Measurements from ENCODE around the gene AK1.

Gene AK1, protein sequence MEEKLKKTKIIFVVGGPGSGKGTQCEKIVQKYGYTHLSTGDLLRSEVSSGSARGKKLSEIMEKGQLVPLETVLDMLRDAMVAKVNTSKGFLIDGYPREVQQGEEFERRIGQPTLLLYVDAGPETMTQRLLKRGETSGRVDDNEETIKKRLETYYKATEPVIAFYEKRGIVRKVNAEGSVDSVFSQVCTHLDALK

DNA sequence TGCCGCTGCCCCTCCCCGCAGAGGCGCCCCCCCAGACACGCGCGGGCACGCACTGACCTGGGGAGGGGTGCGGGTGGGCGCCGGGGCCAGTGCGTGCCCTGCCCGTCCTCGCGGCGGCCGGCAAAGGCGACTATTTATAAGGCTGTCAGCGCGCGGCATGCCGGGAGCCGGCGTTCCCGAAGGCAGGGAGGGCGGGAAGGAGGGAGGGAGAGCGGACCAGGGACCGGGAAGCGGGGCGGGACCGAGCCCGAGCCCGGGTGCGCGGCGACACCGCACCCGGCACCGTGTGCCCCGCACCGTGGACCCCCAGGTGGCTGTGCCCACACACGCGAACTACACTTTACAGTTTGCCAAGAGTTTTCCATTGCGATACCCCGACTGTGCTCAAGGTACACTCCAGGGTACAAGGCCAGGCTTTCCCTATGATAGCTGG lies at the start of gene AK1:
TSS of gene AK1 (minus strand) at position 110 of the 433 bp plus-strand sequence. CDS start 3,058 bp downstream, outside the sequence.
- Mint-ChIP-seq H3K27ac (no peak within 1 kb of the TSS), H3K4me1 (ENCODE audit: low read depth) (peaks cover 44% of the 10 kb centered on the region), H3K9me3 (no peaks in the 10 kb centered on the region), H3K4me3 (peak within 1 kb of the TSS; percentile 62), H3K27me3 (peaks cover 29% of the 10 kb centered on the region), H3K36me3 (ENCODE audit: low read depth) (peaks cover under 1% of the 10 kb centered on the region)
- intact Hi-C loops (cut with micrococcal nuclease) = no loop called here

DNA sequence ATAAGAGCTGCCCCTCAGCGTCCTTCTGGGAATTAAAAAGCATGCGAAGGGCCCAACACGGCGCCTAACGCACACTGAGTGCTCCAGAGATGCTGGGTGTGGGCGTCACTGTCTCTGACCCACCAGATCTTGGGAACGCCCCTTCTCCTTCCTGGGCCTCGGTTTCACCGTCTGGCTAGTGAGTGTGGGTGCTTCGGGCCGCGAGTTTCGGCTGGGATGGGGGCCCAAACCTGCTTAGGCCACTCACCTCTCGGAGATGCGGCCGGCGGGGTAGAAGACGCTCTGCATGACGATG lies 49.4 kb upstream of the AK1 start:
- Mint-ChIP-seq H3K27ac (peak overlapping the region; percentile 59), H3K9me3 (no peaks in the 10 kb centered on the region), H3K4me1 (ENCODE audit: low read depth) (peaks cover 53% of the 10 kb centered on the region), H3K4me3 (peak overlapping the region; percentile 35), H3K36me3 (ENCODE audit: low read depth) (no peaks in the 10 kb centered on the region), H3K27me3 (peaks cover 91% of the 10 kb centered on the region)
- intact Hi-C loops (cut with micrococcal nuclease) = no loop called here

DNA sequence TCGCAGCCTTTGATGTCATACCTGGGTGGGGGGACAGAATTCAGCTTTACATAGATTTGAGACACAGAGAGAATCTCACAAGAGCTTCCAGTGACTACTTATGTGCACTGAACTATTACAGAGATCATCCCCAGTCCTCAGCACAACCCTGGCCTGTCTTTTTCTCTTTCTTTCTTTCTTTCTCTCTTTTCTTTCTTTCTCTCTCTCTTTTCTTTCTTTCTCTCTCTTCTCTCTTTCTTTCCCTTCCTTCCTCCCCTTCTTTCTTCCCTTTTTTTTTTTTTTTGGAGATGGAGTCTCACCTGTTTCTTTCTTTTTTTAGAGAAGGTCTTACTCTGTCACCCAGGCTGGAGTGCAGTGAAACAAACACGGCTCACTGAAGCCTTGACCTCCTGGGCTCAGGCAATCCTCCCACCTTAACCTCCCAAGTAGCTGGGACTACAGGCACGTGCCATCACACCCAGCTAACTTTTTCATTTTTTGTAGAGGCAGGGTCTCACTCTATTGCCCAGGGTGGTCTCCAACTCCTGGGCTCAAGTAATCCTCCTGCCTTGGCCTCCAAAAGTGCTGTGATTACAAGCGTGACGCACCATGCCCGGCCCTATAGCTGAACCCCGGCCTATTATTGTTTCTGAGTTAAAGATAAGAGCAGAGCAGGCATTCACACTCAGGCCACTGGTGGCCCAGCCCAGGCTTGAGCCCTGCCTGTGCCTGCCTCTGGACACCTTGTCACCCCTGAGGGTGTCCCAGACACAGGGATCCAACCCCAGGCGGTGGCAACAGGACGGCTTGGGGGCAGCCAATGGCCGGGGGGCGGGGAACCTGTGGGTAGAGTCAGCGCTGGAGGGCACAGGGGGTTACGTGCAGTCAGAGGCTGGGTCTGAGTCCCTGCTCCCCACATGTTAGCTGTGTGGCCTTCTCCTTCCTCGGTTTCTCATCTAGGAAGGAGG lies 48.8 kb upstream of the AK1 start:
- Mint-ChIP-seq H3K9me3 (no peaks in the 10 kb centered on the region), H3K27ac (no peak overlapping the region), H3K4me3 (no peak overlapping the region), H3K36me3 (ENCODE audit: low read depth) (no peaks in the 10 kb centered on the region), H3K4me1 (ENCODE audit: low read depth) (peaks cover 53% of the 10 kb centered on the region), H3K27me3 (peaks cover 90% of the 10 kb centered on the region)
- intact Hi-C loops (cut with micrococcal nuclease) = no loop called here

DNA sequence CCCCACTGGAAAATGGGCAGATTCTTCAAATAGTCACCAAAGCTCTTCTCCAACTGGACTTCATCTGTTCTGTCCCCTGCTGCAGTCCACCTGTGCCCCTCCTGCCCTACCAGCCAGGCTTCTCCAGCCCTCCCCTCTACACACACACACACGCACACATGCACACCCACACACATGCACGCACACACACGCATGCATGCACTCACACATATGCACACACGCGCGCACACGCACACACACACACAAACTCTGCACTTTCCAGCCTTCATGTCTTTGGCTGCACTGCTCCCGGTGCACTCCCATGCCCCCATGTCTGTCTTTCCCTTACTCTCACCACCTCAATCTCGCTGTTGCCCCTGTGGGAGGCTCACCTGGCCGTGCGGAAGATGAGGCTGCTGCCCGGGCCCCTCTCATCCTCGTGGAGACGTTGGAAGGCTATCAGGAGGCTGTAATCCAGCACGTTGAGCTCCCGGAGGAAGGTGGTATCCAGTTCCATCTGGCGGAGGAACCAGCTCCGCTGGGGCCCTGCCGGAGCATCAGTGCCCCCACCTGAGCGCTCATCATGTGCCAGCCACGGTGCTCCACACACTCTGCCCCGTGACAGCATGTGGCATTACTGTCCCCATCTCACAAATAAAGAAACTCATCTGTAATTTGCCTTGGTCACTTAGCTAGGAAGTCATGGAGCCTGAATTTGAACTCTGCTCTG lies 47.4 kb upstream of the AK1 start:
- peaks cover 77% of the 10 kb centered on the region for H3K27me3 Mint-ChIP-seq
- intact Hi-C loops (cut with micrococcal nuclease) = no loop called here
- H3K9me3 Mint-ChIP-seq = no peaks in the 10 kb centered on the region
- H3K27ac Mint-ChIP-seq = no peak overlapping the region
- H3K4me3 Mint-ChIP-seq = no peak overlapping the region
- H3K4me1 Mint-ChIP-seq (ENCODE audit: low read depth) = peaks cover 56% of the 10 kb centered on the region
- H3K36me3 Mint-ChIP-seq (ENCODE audit: low read depth) = no peaks in the 10 kb centered on the region

DNA sequence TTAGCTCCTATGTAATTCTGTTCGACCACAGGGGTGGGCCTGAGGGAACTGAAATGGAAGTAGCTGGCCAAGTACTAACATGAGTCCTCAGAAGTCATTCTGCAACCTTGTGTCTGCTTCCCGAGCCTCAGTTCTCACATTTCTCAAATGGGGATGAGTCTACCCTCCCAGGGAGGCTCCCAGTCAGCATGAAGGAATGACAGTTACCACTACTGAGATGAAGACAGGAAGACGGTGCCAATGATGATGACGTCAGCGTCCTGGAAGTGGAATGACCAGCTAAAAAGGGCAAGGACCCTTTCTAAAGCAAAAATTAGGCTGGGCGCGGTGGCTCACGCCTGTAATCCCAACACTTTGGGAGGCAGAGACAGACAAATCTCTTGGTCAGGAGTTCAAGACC lies 46.3 kb upstream of the AK1 start:
- Mint-ChIP-seq H3K27ac (no peak overlapping the region), H3K9me3 (no peaks in the 10 kb centered on the region), H3K4me3 (no peak overlapping the region), H3K4me1 (ENCODE audit: low read depth) (peaks cover 56% of the 10 kb centered on the region), H3K36me3 (ENCODE audit: low read depth) (no peaks in the 10 kb centered on the region), H3K27me3 (peaks cover 66% of the 10 kb centered on the region)
- intact Hi-C loops (cut with micrococcal nuclease) = no loop called here

DNA sequence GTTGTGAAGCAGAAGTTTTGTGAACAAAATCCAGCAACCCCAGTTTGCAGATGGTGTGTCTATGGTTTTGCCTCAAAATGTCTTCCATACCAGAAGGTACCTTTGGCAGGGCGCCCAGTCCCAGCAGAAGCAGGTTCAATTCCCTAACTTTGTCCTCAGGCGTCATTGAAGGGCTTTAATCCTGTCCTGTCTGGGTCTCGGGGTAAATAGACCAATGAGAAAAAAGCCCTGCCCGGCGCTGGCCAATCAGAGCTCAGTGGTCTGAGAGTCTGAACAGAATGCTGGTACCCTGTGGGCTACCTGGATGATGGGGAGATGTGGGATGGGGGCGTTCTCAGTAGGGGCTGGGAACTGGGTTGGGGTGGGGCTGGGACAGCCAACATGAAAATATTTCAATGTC lies 45.6 kb upstream of the AK1 start:
- Mint-ChIP-seq H3K4me1 (ENCODE audit: low read depth) (peaks cover 56% of the 10 kb centered on the region), H3K27me3 (peaks cover 59% of the 10 kb centered on the region), H3K9me3 (no peaks in the 10 kb centered on the region), H3K4me3 (no peak overlapping the region), H3K36me3 (ENCODE audit: low read depth) (no peaks in the 10 kb centered on the region), H3K27ac (no peak overlapping the region)
- intact Hi-C loops (cut with micrococcal nuclease) = no loop called here

DNA sequence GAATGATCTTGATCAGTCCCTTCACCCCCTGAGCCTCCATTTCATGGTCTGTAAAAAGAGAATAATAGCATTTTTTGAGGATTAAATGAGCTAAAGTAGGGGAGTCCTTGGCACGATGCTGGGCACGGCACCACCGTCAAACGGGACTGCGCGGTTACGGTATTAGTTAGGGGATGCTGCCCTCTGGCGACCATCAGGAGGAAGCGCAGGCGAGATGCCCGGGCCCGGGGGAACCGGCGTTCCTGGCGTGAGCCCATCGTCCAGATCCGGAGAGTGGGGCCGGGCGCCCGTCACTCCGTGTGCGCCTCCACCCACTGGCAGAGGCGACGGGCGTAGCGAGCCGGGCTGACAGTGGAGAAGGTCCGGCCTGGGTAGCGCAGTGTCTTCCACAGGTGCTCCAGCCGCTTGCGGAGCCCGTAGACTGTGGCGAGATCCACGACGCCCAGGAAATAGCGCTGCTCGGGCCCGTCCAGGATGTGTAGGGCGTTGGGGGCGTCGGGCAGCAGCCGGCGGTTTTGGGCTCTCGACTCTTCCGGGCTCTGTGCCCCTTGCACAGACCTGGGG lies 44.2 kb upstream of the AK1 start:
- intact Hi-C loops (cut with micrococcal nuclease) = no loop called here
- peaks cover 48% of the 10 kb centered on the region for H3K27me3 Mint-ChIP-seq
- H3K9me3 Mint-ChIP-seq = no peaks in the 10 kb centered on the region
- H3K4me3 Mint-ChIP-seq = peak overlapping the region; percentile 62
- peaks cover 57% of the 10 kb centered on the region for H3K4me1 Mint-ChIP-seq (ENCODE audit: low read depth)
- peaks cover 2% of the 10 kb centered on the region for H3K36me3 Mint-ChIP-seq (ENCODE audit: low read depth)
- peak overlapping the region; percentile 60 for H3K27ac Mint-ChIP-seq

DNA sequence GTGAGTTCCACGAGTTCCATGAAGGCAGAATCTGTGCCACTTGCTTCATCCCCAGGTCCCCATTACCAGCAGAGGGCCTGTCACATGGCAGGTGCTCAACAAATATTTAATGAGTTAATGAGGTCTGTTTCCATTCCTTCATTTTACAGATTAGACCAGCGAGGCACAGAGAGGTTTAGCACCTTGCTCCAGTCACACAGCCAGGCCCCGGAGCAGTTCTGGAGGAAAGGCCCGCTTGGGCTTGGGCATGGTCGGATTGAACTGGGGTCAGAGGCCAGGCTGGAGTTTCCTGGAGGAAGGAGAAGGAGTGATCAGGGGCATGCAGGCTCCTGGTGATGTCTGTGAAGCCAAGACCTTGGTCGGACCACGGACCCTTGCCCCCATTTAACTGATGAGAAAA lies 43.3 kb upstream of the AK1 start:
- Mint-ChIP-seq H3K27ac (peak overlapping the region; percentile 86), H3K4me1 (ENCODE audit: low read depth) (peaks cover 59% of the 10 kb centered on the region)

DNA sequence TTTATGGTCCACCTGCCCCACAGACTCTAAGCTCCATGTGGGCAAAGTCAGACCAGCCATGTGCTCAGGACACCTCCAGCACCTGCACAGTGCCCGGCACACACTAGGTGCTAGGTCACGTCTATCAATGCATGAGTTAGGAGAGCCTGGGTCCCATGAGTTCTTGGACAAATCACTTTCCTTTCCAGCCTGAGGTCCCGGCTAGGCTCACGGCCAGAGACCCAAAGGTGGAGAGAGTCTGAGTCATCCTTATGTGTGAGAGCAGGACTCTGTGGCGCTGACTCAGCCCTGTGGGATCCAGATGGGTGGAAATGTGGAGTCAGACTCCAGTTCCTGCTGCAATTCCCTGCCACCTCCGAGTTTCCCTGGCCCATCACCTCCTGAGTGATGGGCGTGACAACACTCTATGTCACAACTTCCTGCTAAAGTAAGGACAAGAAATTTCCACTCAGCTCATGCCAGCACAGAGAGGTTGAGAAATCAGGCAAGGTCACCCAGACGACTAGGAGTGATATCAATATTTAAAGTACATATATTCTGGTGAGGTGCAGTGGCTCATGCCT lies 41.9 kb upstream of the AK1 start:
- Mint-ChIP-seq H3K4me1 (ENCODE audit: low read depth) (peaks cover 73% of the 10 kb centered on the region), H3K9me3 (no peaks in the 10 kb centered on the region), H3K27ac (peak overlapping the region; percentile 86), H3K4me3 (no peak overlapping the region), H3K27me3 (peaks cover 28% of the 10 kb centered on the region), H3K36me3 (ENCODE audit: low read depth) (peaks cover 9% of the 10 kb centered on the region)
- intact Hi-C loops (cut with micrococcal nuclease) = loop anchor here (5.0 to 10.0 kb wide), 3 partner anchors 37 to 345 kb away; partner anchors contain the start of gene CDK9

More for the DNA sequence above, 43.3 kb upstream of the AK1 start:
- Mint-ChIP-seq H3K4me3 (no peak overlapping the region), H3K36me3 (ENCODE audit: low read depth) (peaks cover 4% of the 10 kb centered on the region), H3K27me3 (peaks cover 40% of the 10 kb centered on the region), H3K9me3 (no peaks in the 10 kb centered on the region)
- intact Hi-C loops (cut with micrococcal nuclease) = no loop called here

DNA sequence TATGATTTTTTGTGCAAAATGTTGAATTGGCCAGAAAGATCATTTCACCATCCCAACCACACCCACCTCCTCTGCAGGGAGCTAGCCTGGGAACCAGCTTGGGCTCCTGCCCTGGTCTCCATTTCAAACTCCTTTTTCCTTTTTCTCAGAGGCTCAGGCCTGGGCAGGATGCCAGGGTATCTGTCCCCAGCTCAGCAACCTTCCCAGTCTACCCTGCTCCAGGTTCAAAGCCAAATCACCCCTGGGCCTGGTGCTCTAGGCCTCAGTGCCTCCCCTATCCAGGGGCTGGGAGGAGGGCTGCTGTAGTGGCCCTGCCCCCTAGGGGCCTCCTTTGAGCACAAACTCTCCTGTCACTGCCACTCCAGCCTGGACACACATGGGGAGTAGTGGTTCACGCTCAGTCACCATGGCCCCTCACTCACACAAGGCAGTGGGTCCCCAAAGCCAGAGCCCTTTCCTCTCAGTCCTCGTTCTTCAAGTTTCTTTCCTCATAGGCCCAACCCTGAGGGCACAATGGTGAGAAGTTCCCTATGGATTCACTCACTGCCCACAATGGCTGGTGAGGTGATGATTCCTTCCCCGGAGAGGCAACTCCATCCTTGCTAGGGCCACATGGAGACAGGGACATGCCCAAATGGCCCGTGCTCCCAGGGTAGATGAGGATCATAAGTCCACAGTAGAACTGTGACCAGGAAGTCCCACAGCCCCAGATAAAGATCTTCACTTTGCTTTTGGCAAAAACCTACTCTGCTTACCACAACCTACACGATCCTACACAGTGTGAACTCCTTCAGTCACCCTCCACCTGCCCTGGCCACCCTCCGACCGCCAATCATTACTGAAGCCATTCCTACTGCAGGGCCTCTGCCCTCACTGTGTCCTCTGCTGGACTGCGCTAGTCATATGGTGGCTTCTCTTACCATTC lies 41.0 kb upstream of the AK1 start:
- Mint-ChIP-seq H3K27ac (peak overlapping the region; percentile 86), H3K36me3 (ENCODE audit: low read depth) (peaks cover 18% of the 10 kb centered on the region), H3K4me1 (ENCODE audit: low read depth) (peaks cover 73% of the 10 kb centered on the region), H3K9me3 (no peaks in the 10 kb centered on the region), H3K4me3 (no peak overlapping the region), H3K27me3 (peaks cover 19% of the 10 kb centered on the region)
- intact Hi-C loops (cut with micrococcal nuclease) = loop anchor here (5.0 to 10.0 kb wide), 3 partner anchors 36 to 344 kb away; partner anchors contain the start of gene CDK9

DNA sequence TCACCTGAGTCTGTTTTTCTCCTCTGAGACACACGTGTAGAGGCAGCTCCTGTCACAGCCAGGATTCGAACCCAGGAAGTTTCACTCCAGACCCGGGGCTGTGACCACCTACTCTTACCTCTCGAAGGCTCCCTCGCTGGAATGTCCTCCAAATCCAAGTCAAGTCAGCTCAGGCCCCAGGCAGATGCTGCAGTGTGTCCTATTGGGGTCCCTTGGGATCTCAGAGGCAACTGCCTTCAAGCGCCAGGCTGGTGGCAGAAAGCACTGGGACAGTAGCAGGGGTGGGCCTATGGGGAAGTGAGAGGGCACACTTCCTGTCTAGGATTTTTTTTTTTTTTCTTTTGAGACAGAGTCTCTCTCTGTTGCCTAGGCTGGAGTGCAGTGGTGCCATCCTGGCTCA lies 40.1 kb upstream of the AK1 start:
- peaks cover 11% of the 10 kb centered on the region for H3K27me3 Mint-ChIP-seq
- H3K27ac Mint-ChIP-seq = peak overlapping the region; percentile 86

DNA sequence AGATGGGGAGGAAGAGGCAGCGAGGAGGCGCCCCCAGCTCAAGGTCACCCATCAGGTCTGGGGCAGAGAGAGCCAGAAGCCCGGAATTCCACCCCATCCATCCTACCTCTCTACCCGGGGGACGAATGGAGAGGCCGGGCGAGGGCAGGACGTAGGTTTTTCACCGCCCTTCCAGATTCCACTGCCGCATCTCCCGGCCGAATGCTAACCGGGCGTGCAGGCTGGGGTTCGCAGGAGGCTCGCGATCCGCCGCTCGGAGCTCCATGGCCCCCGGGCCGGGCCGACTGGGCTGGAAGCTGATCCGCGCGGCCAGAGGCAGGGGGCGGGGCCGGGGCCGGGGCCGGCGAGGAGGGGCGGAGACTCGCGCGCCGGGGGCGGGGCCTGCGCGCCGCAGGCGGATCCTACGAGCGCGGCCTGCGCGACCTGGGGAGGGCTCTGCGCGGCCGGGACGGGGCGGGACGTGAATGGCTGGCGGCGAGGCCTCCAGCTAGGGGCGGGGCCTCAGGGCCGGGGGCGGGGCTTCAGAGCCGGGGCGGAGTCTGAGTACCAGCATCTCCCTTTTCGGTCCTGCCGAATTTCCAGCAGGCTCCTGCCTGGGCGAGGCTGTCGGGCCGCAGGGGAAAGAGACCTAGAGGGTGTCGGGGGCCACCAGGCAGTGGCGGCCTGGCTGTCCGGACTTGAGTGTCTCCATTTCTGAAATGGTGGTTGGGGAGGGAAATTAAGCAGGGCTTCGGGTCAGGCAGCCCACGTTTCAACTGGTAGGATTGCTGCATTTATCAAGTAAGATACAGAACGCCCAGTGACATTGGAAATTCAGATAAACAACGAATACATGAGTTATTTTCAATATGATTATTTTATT lies 39.5 kb upstream of the AK1 start, which contains the start of gene ST6GALNAC4:
TSS of gene ST6GALNAC4 (minus strand) at position 322 of the 862 bp plus-strand sequence. CDS start 622 bp downstream, outside the sequence.
- Mint-ChIP-seq H3K4me3 (peak within 1 kb of the TSS; percentile 86), H3K36me3 (ENCODE audit: low read depth) (peaks cover 32% of the 10 kb centered on the region), H3K9me3 (no peaks in the 10 kb centered on the region), H3K27ac (peak within 1 kb of the TSS; percentile 86), H3K27me3 (peaks cover 6% of the 10 kb centered on the region), H3K4me1 (ENCODE audit: low read depth) (peaks cover 77% of the 10 kb centered on the region)
- intact Hi-C loops (cut with micrococcal nuclease) = loop anchor here (2.0 to 10.0 kb wide), 4 partner anchors 35 to 342 kb away; partner anchors contain the start of genes CDK9 and TOR2A

More for the DNA sequence above, 40.1 kb upstream of the AK1 start:
- H3K4me3 Mint-ChIP-seq = peak overlapping the region; percentile 48
- peaks cover 79% of the 10 kb centered on the region for H3K4me1 Mint-ChIP-seq (ENCODE audit: low read depth)
- no peaks in the 10 kb centered on the region for H3K9me3 Mint-ChIP-seq
- H3K36me3 Mint-ChIP-seq (ENCODE audit: low read depth) = peaks cover 26% of the 10 kb centered on the region
- intact Hi-C loops (cut with micrococcal nuclease) = loop anchor here (2.0 to 10.0 kb wide), 4 partner anchors 35 to 343 kb away; partner anchors contain the start of genes CDK9 and TOR2A

Data from dendritic cell treated with granulocyte-macrophage colony-stimulating factor and Interleukin-4, amounts not matched to agents 40 ng/mL and 50 ng/mL, for 4 days (primary cell).